ENCODE results near the gene DYNC1LI1. TPM values are rescaled to one million over a fixed set of nuclear protein-coding genes. Genes with fewer than 3 reads are reported as not detected.

DYNC1LI1 gene
- total and polyA plus RNA-seq, 9 of the 15 experiments (the other 6 are each of a cell fraction or from before 2014, with no cell fraction given) = 21.0 to 85.4 (median 61.3) TPM

DNA sequence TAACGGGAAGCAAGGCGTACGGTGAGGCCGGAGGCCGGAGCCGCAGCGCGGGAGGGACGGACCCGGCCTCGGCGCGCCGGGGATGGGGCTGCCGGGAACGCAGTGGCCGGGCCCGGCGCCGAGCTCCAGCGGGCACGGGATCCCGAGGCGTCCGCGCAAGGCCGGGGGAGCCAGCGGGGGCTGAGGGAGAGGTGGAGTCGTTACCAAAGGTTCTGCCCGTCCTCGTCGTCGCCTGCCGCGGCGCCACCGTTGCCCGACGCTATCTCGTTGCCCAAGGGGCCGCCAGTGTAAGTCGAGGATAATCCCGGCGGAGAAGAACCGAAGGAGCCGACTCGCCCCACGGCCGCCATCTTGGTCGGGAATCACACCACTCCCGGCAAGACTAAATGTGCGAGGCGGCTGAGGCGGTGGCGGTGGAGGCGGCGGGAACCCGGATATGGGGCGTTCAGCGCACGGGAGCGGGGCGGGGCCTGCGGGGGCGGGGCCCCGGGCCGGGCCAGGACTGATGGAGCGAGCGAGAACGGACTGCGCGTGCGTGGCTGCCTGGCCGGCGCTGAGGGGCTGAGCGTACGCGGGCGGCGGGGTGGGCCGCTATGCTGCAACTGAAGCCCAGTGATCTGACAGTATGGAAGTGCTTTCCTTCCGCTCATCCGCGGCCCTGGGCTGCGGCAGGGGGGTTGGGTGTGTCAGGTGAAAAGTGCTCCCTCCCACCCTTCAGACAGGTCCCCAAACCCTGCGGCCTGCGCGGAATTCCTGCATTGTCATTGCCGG is at the start of gene DYNC1LI1 (continued):
- TF ChIP-seq TEAD1 (CRISPR knock-in tag; IDR thresholded peaks at IDR 0.05) (peak; percentile 11 to 38; a peak in 2 of 4 replicates), TBP (optimal IDR thresholded peaks at IDR 0.05; ENCODE audit: low read depth, low read length) (peak; percentile 93), L3MBTL2 (IDR thresholded peaks at IDR 0.05) (peak; percentile 84), CBFA2T2 (conservative IDR thresholded peaks at IDR 0.05) (no peak), ZNF143 (CRISPR knock-in tag; IDR thresholded peaks at IDR 0.05) (0 out of 2 replicates have a peak, but pooled peaks have one; percentile 28)
- TF ChIP-seq, protein P1, sequence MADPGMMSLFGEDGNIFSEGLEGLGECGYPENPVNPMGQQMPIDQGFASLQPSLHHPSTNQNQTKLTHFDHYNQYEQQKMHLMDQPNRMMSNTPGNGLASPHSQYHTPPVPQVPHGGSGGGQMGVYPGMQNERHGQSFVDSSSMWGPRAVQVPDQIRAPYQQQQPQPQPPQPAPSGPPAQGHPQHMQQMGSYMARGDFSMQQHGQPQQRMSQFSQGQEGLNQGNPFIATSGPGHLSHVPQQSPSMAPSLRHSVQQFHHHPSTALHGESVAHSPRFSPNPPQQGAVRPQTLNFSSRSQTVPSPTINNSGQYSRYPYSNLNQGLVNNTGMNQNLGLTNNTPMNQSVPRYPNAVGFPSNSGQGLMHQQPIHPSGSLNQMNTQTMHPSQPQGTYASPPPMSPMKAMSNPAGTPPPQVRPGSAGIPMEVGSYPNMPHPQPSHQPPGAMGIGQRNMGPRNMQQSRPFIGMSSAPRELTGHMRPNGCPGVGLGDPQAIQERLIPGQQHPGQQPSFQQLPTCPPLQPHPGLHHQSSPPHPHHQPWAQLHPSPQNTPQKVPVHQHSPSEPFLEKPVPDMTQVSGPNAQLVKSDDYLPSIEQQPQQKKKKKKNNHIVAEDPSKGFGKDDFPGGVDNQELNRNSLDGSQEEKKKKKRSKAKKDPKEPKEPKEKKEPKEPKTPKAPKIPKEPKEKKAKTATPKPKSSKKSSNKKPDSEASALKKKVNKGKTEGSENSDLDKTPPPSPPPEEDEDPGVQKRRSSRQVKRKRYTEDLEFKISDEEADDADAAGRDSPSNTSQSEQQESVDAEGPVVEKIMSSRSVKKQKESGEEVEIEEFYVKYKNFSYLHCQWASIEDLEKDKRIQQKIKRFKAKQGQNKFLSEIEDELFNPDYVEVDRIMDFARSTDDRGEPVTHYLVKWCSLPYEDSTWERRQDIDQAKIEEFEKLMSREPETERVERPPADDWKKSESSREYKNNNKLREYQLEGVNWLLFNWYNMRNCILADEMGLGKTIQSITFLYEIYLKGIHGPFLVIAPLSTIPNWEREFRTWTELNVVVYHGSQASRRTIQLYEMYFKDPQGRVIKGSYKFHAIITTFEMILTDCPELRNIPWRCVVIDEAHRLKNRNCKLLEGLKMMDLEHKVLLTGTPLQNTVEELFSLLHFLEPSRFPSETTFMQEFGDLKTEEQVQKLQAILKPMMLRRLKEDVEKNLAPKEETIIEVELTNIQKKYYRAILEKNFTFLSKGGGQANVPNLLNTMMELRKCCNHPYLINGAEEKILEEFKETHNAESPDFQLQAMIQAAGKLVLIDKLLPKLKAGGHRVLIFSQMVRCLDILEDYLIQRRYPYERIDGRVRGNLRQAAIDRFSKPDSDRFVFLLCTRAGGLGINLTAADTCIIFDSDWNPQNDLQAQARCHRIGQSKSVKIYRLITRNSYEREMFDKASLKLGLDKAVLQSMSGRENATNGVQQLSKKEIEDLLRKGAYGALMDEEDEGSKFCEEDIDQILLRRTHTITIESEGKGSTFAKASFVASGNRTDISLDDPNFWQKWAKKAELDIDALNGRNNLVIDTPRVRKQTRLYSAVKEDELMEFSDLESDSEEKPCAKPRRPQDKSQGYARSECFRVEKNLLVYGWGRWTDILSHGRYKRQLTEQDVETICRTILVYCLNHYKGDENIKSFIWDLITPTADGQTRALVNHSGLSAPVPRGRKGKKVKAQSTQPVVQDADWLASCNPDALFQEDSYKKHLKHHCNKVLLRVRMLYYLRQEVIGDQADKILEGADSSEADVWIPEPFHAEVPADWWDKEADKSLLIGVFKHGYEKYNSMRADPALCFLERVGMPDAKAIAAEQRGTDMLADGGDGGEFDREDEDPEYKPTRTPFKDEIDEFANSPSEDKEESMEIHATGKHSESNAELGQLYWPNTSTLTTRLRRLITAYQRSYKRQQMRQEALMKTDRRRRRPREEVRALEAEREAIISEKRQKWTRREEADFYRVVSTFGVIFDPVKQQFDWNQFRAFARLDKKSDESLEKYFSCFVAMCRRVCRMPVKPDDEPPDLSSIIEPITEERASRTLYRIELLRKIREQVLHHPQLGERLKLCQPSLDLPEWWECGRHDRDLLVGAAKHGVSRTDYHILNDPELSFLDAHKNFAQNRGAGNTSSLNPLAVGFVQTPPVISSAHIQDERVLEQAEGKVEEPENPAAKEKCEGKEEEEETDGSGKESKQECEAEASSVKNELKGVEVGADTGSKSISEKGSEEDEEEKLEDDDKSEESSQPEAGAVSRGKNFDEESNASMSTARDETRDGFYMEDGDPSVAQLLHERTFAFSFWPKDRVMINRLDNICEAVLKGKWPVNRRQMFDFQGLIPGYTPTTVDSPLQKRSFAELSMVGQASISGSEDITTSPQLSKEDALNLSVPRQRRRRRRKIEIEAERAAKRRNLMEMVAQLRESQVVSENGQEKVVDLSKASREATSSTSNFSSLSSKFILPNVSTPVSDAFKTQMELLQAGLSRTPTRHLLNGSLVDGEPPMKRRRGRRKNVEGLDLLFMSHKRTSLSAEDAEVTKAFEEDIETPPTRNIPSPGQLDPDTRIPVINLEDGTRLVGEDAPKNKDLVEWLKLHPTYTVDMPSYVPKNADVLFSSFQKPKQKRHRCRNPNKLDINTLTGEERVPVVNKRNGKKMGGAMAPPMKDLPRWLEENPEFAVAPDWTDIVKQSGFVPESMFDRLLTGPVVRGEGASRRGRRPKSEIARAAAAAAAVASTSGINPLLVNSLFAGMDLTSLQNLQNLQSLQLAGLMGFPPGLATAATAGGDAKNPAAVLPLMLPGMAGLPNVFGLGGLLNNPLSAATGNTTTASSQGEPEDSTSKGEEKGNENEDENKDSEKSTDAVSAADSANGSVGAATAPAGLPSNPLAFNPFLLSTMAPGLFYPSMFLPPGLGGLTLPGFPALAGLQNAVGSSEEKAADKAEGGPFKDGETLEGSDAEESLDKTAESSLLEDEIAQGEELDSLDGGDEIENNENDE (IDR thresholded peaks at IDR 0.05; ENCODE audit: low read depth, low read length) = no peak
- TF ChIP-seq, protein P2, sequence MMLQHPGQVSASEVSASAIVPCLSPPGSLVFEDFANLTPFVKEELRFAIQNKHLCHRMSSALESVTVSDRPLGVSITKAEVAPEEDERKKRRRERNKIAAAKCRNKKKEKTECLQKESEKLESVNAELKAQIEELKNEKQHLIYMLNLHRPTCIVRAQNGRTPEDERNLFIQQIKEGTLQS (IDR thresholded peaks at IDR 0.05) = no peak
- TF ChIP-seq, protein P2 (CRISPR knock-in tag; conservative IDR thresholded peaks at IDR 0.05) = 0 out of 2 replicates have a peak, but pooled peaks have one; percentile 56
- TF ChIP-seq, protein P3, sequence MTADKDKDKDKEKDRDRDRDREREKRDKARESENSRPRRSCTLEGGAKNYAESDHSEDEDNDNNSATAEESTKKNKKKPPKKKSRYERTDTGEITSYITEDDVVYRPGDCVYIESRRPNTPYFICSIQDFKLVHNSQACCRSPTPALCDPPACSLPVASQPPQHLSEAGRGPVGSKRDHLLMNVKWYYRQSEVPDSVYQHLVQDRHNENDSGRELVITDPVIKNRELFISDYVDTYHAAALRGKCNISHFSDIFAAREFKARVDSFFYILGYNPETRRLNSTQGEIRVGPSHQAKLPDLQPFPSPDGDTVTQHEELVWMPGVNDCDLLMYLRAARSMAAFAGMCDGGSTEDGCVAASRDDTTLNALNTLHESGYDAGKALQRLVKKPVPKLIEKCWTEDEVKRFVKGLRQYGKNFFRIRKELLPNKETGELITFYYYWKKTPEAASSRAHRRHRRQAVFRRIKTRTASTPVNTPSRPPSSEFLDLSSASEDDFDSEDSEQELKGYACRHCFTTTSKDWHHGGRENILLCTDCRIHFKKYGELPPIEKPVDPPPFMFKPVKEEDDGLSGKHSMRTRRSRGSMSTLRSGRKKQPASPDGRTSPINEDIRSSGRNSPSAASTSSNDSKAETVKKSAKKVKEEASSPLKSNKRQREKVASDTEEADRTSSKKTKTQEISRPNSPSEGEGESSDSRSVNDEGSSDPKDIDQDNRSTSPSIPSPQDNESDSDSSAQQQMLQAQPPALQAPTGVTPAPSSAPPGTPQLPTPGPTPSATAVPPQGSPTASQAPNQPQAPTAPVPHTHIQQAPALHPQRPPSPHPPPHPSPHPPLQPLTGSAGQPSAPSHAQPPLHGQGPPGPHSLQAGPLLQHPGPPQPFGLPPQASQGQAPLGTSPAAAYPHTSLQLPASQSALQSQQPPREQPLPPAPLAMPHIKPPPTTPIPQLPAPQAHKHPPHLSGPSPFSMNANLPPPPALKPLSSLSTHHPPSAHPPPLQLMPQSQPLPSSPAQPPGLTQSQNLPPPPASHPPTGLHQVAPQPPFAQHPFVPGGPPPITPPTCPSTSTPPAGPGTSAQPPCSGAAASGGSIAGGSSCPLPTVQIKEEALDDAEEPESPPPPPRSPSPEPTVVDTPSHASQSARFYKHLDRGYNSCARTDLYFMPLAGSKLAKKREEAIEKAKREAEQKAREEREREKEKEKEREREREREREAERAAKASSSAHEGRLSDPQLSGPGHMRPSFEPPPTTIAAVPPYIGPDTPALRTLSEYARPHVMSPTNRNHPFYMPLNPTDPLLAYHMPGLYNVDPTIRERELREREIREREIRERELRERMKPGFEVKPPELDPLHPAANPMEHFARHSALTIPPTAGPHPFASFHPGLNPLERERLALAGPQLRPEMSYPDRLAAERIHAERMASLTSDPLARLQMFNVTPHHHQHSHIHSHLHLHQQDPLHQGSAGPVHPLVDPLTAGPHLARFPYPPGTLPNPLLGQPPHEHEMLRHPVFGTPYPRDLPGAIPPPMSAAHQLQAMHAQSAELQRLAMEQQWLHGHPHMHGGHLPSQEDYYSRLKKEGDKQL (CRISPR knock-in tag; IDR thresholded peaks at IDR 0.05; ENCODE audit: borderline replicate concordance) = 0 out of 2 replicates have a peak, but pooled peaks have one; percentile 80

All from K562 (cell line).